RWPE2 (cell line): ENCODE data around the gene TADA2A.

Experiments used
- ATAC-seq: fragments of 200-7000 bp; cut with Tn5 transposase; 3 replicates; pipeline ENCODE4 v1.9.1; 2021; ENCODE audit warnings: low read depth
- DNase-seq: peaks from one replicate; pipeline ENCODE4 v3.0.0-alpha.2; 2020; ENCODE audit warnings: low spot score
- H3K27ac ChIP-seq: fragments of 450-650 bp; 2 replicates; pipeline ENCODE4 v1.5.1; 2017; ENCODE audit warnings: mild to moderate bottlenecking; ENCODE audit not compliant: poor library complexity, severe bottlenecking
- H3K27me3 ChIP-seq: fragments of 250-450 bp; sonication (Bioruptor Pico); 2 replicates; pipeline ENCODE4 v1.5.1; 2021; ENCODE audit warnings: mild to moderate bottlenecking, moderate library complexity; ENCODE audit not compliant: insufficient read depth, poor library complexity, severe bottlenecking
- H3K36me3 ChIP-seq: fragments of 250-450 bp; sonication (Bioruptor Pico); 2 replicates; pipeline ENCODE4 v1.5.1; 2020; ENCODE audit warnings: low read depth, mild to moderate bottlenecking, moderate library complexity
- H3K4me1 ChIP-seq: fragments of 250-450 bp; sonication (Bioruptor Pico); 2 replicates; pipeline ENCODE4 v1.5.1; 2021; ENCODE audit warnings: mild to moderate bottlenecking, moderate library complexity; ENCODE audit not compliant: insufficient read depth, poor library complexity, severe bottlenecking
- H3K4me3 ChIP-seq: fragments of 250-450 bp; sonication (Bioruptor Pico); 2 replicates; pipeline ENCODE4 v1.5.1; 2021; ENCODE audit warnings: mild to moderate bottlenecking, moderate library complexity; ENCODE audit not compliant: severe bottlenecking
- H3K9me3 ChIP-seq: fragments of 250-450 bp; sonication (Bioruptor Pico); 2 replicates; pipeline ENCODE4 v1.5.1; 2021; ENCODE audit warnings: mild to moderate bottlenecking, moderate library complexity; ENCODE audit not compliant: severe bottlenecking
- CTCF ChIP-seq: fragments of 450-650 bp; IDR thresholded peaks from one replicate; pipeline ENCODE4 v1.5.1; 2017; ENCODE audit warnings: mild to moderate bottlenecking, moderate library complexity; ENCODE audit not compliant: poor library complexity, severe bottlenecking

TADA2A gene

GRCh38 chr17:37388266-37388665 is 18.4 kb upstream of the TADA2A start:
- ATAC-seq (no peak), DNase-seq (no peak)
- H3K4me1 ChIP-seq, result peaks cover 7% of the 10 kb centered on the region

GRCh38 chr17:37389160-37389559 is 17.5 kb upstream of the TADA2A start:
- DNase-seq, result no peak
- Histone ChIP-seq H3K36me3 (no peaks in the 10 kb centered on the region), H3K27me3 (no peaks in the 10 kb centered on the region), H3K9me3 (no peaks in the 10 kb centered on the region), H3K4me1 (peaks cover 7% of the 10 kb centered on the region), H3K4me3 (no peak overlapping the region), H3K27ac (no peak overlapping the region)
- TF ChIP-seq CTCF, result no peak
- no peak for ATAC-seq

More at GRCh38 chr17:37388266-37388665, 18.4 kb upstream of the TADA2A start:
- TF ChIP-seq CTCF, result no peak
- Histone ChIP-seq H3K36me3 (no peaks in the 10 kb centered on the region), H3K9me3 (no peaks in the 10 kb centered on the region), H3K4me3 (no peak overlapping the region), H3K27ac (no peak overlapping the region), H3K27me3 (no peaks in the 10 kb centered on the region)

GRCh38 chr17:37391146-37391545 is 15.5 kb upstream of the TADA2A start:
- H3K9me3 ChIP-seq, result no peaks in the 10 kb centered on the region
- no peaks in the 10 kb centered on the region for H3K27me3 ChIP-seq
- no peaks in the 10 kb centered on the region for H3K36me3 ChIP-seq
- H3K27ac ChIP-seq, result no peak overlapping the region
- peaks cover 7% of the 10 kb centered on the region for H3K4me1 ChIP-seq
- TF ChIP-seq CTCF, result no peak
- H3K4me3 ChIP-seq, result no peak overlapping the region
- DNase-seq, result no peak
- ATAC-seq, result no peak

GRCh38 chr17:37392024-37392590 is 14.6 kb upstream of the TADA2A start:
- H3K9me3 ChIP-seq, result no peaks in the 10 kb centered on the region
- H3K27ac ChIP-seq, result peak overlapping the region; percentile 35
- no peaks in the 10 kb centered on the region for H3K36me3 ChIP-seq
- ATAC-seq (peak; percentile 95), DNase-seq (no peak)
- TF ChIP-seq CTCF, result no peak
- no peak overlapping the region for H3K4me3 ChIP-seq
- peaks cover 7% of the 10 kb centered on the region for H3K4me1 ChIP-seq
- H3K27me3 ChIP-seq, result no peaks in the 10 kb centered on the region

- no peak for DNase-seq
- peaks cover 7% of the 10 kb centered on the region for H3K4me1 ChIP-seq
- H3K36me3 ChIP-seq, result no peaks in the 10 kb centered on the region
- no peak for TF ChIP-seq CTCF
- H3K4me3 ChIP-seq, result no peak overlapping the region
- no peaks in the 10 kb centered on the region for H3K27me3 ChIP-seq
- no peak overlapping the region for H3K27ac ChIP-seq
- ATAC-seq, result no peak
- H3K9me3 ChIP-seq, result no peaks in the 10 kb centered on the region
Measured at GRCh38 chr17:37393352-37393751, 13.3 kb upstream of the TADA2A start.
